Activated naive CD4-positive, alpha-beta T cell treated with anti-CD3 and anti-CD28 coated beads, Interleukin-2, amount 50 U/mL, for 16 hours (primary cell): ENCODE data around the gene SH3GLB2.
"Not testable (repeated sequence)": the region's sequence is repeated elsewhere in the genome, so short reads cannot be mapped to it uniquely, and the experiment has no call there.

ENCODE experiments used
- DNase-seq: peaks from one replicate; pipeline ENCODE4 v3.0.0-alpha.2; 2020

SH3GLB2 gene

GRCh38 chr9:129013674-129014073 lies 14.5 kb downstream of the SH3GLB2 start:
- no peak for DNase-seq

GRCh38 chr9:129012893-129013448 lies 15.2 kb downstream of the SH3GLB2 start:
- DNase-seq: no peak

- DNase-seq: no peak
Measured at GRCh38 chr9:129012343-129012742, 15.8 kb downstream of the SH3GLB2 start.

GRCh38 chr9:129011761-129012181 lies 16.4 kb downstream of the SH3GLB2 start:
- no peak for DNase-seq

- DNase-seq: no peak
Measured at GRCh38 chr9:129011170-129011569, 17.0 kb downstream of the SH3GLB2 start.

- no peak for DNase-seq
Measured at GRCh38 chr9:129010267-129010975, 17.7 kb downstream of the SH3GLB2 start.

GRCh38 chr9:129009584-129010141 lies 18.5 kb downstream of the SH3GLB2 start:
- DNase-seq: no peak

- no peak for DNase-seq
Measured at GRCh38 chr9:129008986-129009583, 19.0 kb downstream of the SH3GLB2 start.

GRCh38 chr9:129008469-129008965 lies 19.6 kb downstream of the SH3GLB2 start:
- DNase-seq: no peak

GRCh38 chr9:129007766-129008468 lies 20.2 kb downstream of the SH3GLB2 start:
- no peak for DNase-seq

GRCh38 chr9:129007035-129007765 lies 20.9 kb downstream of the SH3GLB2 start:
- DNase-seq: no peak

GRCh38 chr9:129006328-129007034 lies 21.6 kb downstream of the SH3GLB2 start:
- DNase-seq: peak; percentile 43

- DNase-seq: no peak
Measured at GRCh38 chr9:129005336-129005997, 22.7 kb downstream of the SH3GLB2 start.

- not testable (repeated sequence) for DNase-seq
Measured at GRCh38 chr9:129004173-129004572, 24.0 kb downstream of the SH3GLB2 start.

- no peak for DNase-seq
Measured at GRCh38 chr9:129002992-129003391, 25.1 kb downstream of the SH3GLB2 start.

GRCh38 chr9:129001504-129002325 lies 26.4 kb downstream of the SH3GLB2 start:
- no peak for DNase-seq

GRCh38 chr9:128999581-129000206 lies 28.4 kb downstream of the SH3GLB2 start:
- DNase-seq: no peak

GRCh38 chr9:128998462-128998861 lies 29.7 kb downstream of the SH3GLB2 start:
- no peak for DNase-seq

GRCh38 chr9:128995791-128996190 lies 32.3 kb downstream of the SH3GLB2 start:
- DNase-seq: no peak

- DNase-seq: no peak
Measured at GRCh38 chr9:128992995-128993394, 35.1 kb downstream of the SH3GLB2 start.
